Esophagus muscularis mucosa (tissue), 4 donors: ENCODE measurements around the gene CROCC2. TPM values are rescaled to one million over a fixed set of nuclear protein-coding genes. Genes with fewer than 3 reads are reported as not detected.

Source experiments
- DNase-seq: peaks from one replicate; pipeline ENCODE4 v3.0.0-alpha.2; 2017; ENCODE audit errors: extremely low spot score
- H3K27ac ChIP-seq, 4 donors: fragments of 200-600 bp; sonication (generic); replicated peaks in 1 of 4; 1 replicate in 3 of 4; 2 replicates in 1 of 4; pipeline ENCODE4 v1.5.1; 2016 to 2019; ENCODE audit warnings: mild to moderate bottlenecking in 1 of 4
- H3K27me3 ChIP-seq, 4 donors: fragments of 200-600 bp; sonication (generic); one replicate each; pipeline versions ENCODE4 v1.5.1 to v1.6.0; 2016 to 2019
- H3K36me3 ChIP-seq, 4 donors: fragments of 200-600 bp; sonication (generic); one replicate each; pipeline ENCODE4 v1.5.1; 2016 to 2019
- H3K4me1 ChIP-seq, 4 donors: fragments of 200-600 bp; sonication (generic); one replicate each; pipeline ENCODE4 v1.5.1; 2016 to 2019
- H3K4me3 ChIP-seq, 4 donors: fragments of 200-600 bp; sonication (generic); 1 replicate in 2 of 4; 2 replicates in 2 of 4; pipeline ENCODE4 v1.5.1; 2016 to 2019; ENCODE audit warnings: mild to moderate bottlenecking in 4 of 4, moderate library complexity in 1 of 4
- H3K9me3 ChIP-seq, 4 donors: fragments of 200-600 bp; sonication (generic); 1 replicate in 3 of 4; 2 replicates in 1 of 4; pipeline ENCODE4 v1.5.1; 2016 to 2019
- CTCF ChIP-seq, 3 experiments: fragments of 200-600 bp in 2 of 3; fragments of 450-650 bp in 1 of 3; sonication (generic) in 2 of 3; IDR thresholded peaks; one replicate each; pipeline ENCODE4 v1.5.1; 2017 to 2019; ENCODE audit warnings: antibody characterized with exemption in 3 of 3, mild to moderate bottlenecking in 2 of 3, moderate library complexity in 1 of 3
- EP300 ChIP-seq: sonication (generic); formaldehyde crosslinking; IDR thresholded peaks from one replicate; pipeline ENCODE4 v1.6.1; 2017; ENCODE audit warnings: antibody characterized with exemption
- POLR2A ChIP-seq: fragments of 450-650 bp; IDR thresholded peaks from one replicate; pipeline ENCODE4 v1.6.1; 2017; ENCODE audit warnings: antibody characterized with exemption, moderate library complexity, mild to moderate bottlenecking, low read depth
- POLR2AphosphoS5 ChIP-seq, 2 donors: sonication (generic); formaldehyde crosslinking; IDR thresholded peaks; one replicate each; pipeline ENCODE4 v1.6.1; 2017; ENCODE audit warnings: antibody characterized with exemption in 2 of 2
- WGBS: methylation state at CpG from one replicate; pipeline ENCODE4 v1.1.5; 2018; 5-methylcytosine and 5-hydroxymethylcytosine counted together
- intact Hi-C: fragments of 100-400 bp; cut with DNase I; formaldehyde crosslinking; loops from one replicate; pipeline ENCODE4 v1.15.1; 2023
- total RNA-seq, 4 donors: library from RNA; depleted of rRNA; stranded (reverse); fragments of >200 nt; gene quantifications; one replicate each; pipeline versions ENCODE4 v1.1.0 to v1.2.1, GENCODE V29; 2016

Gene CROCC2
- total RNA-seq, 4 donors from 2014 or later, result not detected

GRCh38 chr2:240906911-240907590 is 915 bp downstream of the CROCC2 start:
- Histone ChIP-seq H3K27ac (no peak overlapping the region), H3K36me3 (no peaks in the 10 kb centered on the region), H3K4me3 (no peak overlapping the region), H3K4me1 (no peaks in the 10 kb centered on the region), H3K9me3 (no peaks in the 10 kb centered on the region), H3K27me3 (peaks cover 0 to 48% (median 0%) of the 10 kb centered on the region in 4 donors)
- DNase-seq, result no peak
- intact Hi-C loops, result no loop called here
- WGBS, result 71% methylated on average over 10 of the region's 22 CpGs
- TF ChIP-seq POLR2A (no peak), CTCF (IDR thresholded peaks at IDR 0.05) (no peak), EP300 (no peak), POLR2AphosphoS5 (IDR thresholded peaks at IDR 0.05) (no peak)

GRCh38 chr2:240909216-240909974 is 3.3 kb downstream of the CROCC2 start:
- DNase-seq, result no peak
- no peak overlapping the region for H3K27ac ChIP-seq
- 80% methylated on average over 8 of the region's 17 CpGs for WGBS
- TF ChIP-seq POLR2A (no peak), EP300 (no peak), CTCF (IDR thresholded peaks at IDR 0.05) (no peak), POLR2AphosphoS5 (IDR thresholded peaks at IDR 0.05) (no peak)
- H3K27me3 ChIP-seq, result peaks cover 0 to 70% (median 0%) of the 10 kb centered on the region in 4 donors
- H3K4me3 ChIP-seq, result no peak overlapping the region
- no peaks in the 10 kb centered on the region for H3K36me3 ChIP-seq
- H3K9me3 ChIP-seq, result no peaks in the 10 kb centered on the region
- peaks cover 10 to 15% (median 14%) of the 10 kb centered on the region in 4 donors for H3K4me1 ChIP-seq
- intact Hi-C loops, result no loop called here

DNA sequence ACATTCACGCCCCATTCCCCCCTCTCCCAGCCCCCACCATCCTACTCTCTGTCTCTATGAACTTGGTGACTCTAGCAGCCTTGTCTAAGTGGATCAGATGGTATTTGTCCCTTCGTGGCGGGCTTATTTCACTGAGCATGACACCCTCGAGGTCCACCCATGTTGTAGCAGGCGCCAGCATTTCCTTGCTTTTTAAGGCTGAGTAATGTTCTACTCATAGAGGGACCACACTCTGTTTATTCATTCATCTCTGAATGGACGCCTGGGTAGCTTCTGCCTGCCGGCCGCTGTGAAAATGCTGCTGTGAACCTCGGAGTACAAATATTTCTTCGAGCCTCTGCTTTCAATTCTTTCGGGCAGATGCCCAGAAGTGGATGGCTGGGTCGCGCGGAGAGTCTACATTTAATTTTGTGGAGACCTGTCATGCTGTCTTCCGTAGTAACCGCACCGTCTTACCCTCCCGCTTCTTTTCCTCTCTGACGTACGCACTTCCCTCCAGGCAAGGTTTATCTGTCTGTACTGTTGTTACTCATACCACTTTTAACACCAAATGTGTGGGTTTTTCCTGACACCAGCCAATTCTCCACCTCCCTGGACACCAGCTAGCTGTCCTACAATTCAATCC is 5.6 kb downstream of the CROCC2 start:
- intact Hi-C loops, result no loop called here
- DNase-seq, result no peak
- 80% methylated on average over 19 of the region's 20 CpGs for whole genome bisulfite sequencing
- no peaks in the 10 kb centered on the region for H3K36me3 ChIP-seq
- H3K27me3 ChIP-seq, result peaks cover 0 to 74% (median 7%) of the 10 kb centered on the region in 4 donors
- H3K4me3 ChIP-seq, result no peak overlapping the region
- no peak overlapping the region for H3K27ac ChIP-seq
- H3K9me3 ChIP-seq, result no peaks in the 10 kb centered on the region
- peaks cover 23 to 38% (median 37%) of the 10 kb centered on the region in 4 donors for H3K4me1 ChIP-seq
- TF ChIP-seq POLR2A (no peak), EP300 (no peak), CTCF (IDR thresholded peaks at IDR 0.05) (no peak), POLR2AphosphoS5 (IDR thresholded peaks at IDR 0.05) (no peak)

DNA sequence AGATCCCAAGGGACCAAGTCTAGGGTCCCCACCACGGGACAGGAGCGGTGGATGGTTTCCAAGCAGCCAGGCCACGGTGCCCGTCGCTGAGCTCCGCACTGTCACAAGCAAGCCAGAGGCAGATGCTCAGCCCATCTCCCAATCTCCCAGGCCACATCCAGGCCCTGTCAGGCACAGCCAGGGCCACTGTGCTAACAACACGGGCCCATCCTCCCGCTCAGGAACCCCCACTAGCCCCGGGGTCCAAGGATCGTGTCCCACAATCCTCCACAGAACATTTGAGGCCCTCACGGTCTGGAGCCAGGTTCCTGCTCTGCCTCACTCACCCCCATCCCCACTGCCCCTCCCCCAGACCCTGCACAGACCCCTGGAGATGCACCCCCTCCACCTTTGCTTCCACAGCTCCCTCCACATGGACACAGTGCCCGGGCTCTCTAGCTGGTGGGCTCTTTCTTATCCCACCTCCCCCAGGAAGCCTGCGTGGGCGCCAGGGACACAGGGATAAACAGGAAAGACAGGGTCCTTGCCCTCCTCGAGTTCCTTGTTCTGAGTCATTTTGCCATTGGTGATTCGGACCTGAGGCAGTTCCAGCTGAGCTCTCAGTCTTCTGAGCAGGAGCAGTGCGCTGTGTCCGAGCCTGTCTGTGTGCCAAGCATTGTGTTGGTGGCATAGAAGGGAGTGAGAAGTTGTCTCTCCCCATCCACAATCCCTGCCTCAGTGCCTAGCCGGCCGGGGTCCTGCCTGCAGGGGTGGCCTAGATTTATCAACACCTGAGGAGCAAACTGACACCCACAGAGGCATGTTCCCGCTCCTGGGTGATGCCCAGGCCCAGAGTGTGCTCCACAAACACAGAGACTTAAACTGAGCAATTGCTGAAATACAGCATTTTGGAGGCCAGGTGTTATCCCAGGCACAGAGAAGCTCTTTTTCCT is 7.0 kb downstream of the CROCC2 start:
- intact Hi-C loops, result no loop called here
- no peak for DNase-seq
- peaks cover 28 to 44% (median 41%) of the 10 kb centered on the region in 4 donors for H3K4me1 ChIP-seq
- WGBS, result 87% methylated on average over 14 of the region's 21 CpGs
- no peaks in the 10 kb centered on the region for H3K9me3 ChIP-seq
- no peak for TF ChIP-seq CTCF (IDR thresholded peaks at IDR 0.05)
- TF ChIP-seq POLR2A, result no peak
- TF ChIP-seq POLR2AphosphoS5 (IDR thresholded peaks at IDR 0.05), result no peak
- no peak for TF ChIP-seq EP300
- H3K4me3 ChIP-seq, result no peak overlapping the region
- H3K36me3 ChIP-seq, result no peaks in the 10 kb centered on the region
- peaks cover 0 to 79% (median 7%) of the 10 kb centered on the region in 4 donors for H3K27me3 ChIP-seq
- H3K27ac ChIP-seq, result no peak overlapping the region
